HL-60/S4 treated with phorbol 12-myristate 13-acetate at 8.2 ng/mL for 4 days and 3 days (cell line): ENCODE data around the gene G6PC1.
"Not testable (repeated sequence)": the region's sequence is repeated elsewhere in the genome, so short reads cannot be mapped to it uniquely, and the experiment has no call there.

Experiments used
- in situ Hi-C: fragments of 300-500 bp; cut with MboI; formaldehyde crosslinking; loops from 2 replicates; pipeline ENCODE4 v1.15.0; 2022; ENCODE audit warnings: low sequenced_read_pairs

Gene G6PC1

DNA sequence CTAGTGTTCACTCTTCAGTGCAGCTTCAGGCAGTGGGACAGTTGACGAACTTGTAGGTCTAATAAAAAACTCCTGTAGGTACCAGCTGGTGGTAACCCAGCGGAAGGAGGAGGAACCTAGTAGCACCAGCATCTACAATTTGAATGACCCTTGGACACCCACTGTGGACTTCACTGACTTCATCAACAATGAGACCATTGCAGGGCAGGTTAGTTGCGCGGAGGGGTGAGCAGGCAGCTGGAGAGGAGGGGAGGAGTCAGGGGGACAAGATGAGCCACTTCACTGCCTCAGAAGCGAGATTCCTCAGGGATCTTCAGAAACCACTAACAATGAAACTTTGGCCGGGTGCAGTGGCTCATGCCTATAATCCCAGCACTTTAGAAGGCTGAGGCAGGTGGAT is 27.3 kb upstream of the G6PC1 start:
- in situ Hi-C loops: no loop called here

GRCh38 chr17:42873932-42874695 is 26.5 kb upstream of the G6PC1 start:
- in situ Hi-C loops: not testable (repeated sequence)

DNA sequence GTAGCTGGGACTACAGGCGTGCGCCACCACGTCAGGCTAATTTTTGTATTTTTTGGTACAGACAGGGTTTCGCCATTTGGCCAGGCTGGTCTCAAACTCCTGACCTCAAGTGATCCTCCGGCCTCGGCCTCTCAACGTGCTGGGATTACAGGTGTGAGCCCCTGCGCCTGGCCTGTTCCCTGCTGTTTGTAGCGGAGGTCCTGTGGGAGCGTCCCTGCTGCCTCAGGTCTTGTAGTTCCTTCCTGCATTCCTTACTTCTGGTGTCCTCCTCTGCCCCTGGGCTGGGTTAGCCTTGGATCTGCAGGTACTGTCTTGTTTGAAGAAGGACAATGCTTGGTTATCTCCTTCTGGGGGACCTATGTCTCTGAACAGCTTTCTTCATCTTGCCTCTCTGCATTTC is 23.6 kb upstream of the G6PC1 start:
- in situ Hi-C loops: no loop called here

DNA sequence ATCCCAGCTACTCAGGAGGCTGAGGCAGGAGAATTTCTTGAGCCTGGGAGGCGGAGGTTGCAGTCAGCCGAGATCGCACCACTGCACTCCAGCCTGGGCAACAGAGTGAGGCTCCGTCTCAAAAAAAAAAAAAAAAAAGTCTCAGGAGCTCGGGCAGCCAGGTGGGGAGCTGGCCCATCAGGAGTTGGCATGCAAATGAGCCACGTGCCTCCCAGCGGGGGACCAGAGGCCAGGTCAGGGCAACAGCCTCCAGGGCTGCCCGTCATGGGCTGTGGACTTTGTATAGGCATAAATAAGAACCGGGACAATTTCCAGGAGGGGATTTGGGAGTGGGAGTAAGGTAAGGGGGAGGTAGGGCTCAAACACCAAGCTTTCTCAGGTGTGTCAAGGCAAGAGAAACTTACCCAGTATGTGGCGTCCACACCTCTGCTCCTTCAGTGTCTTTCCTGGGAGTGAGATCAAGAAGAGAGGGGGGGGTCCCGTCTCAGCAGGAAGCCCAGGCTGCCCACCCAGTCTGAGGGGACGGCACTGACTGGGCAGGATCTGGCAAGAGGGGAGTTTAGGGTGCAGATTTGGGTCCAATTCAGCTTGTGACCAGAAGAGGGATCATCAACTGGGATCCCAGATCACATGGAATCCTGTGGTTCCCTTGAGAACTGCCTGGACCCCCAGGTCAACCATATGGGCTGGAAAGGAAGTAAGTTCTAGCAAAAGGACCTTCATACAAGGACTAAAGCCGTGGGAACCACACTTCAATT is 22.3 kb upstream of the G6PC1 start:
- in situ Hi-C loops: no loop called here

- in situ Hi-C loops: no loop called here
These were observed 21.5 kb upstream of the G6PC1 start for GRCh38 chr17:42878924-42879595.

- in situ Hi-C loops: no loop called here
These were observed 21.0 kb upstream of the G6PC1 start for GRCh38 chr17:42879596-42879985.

DNA sequence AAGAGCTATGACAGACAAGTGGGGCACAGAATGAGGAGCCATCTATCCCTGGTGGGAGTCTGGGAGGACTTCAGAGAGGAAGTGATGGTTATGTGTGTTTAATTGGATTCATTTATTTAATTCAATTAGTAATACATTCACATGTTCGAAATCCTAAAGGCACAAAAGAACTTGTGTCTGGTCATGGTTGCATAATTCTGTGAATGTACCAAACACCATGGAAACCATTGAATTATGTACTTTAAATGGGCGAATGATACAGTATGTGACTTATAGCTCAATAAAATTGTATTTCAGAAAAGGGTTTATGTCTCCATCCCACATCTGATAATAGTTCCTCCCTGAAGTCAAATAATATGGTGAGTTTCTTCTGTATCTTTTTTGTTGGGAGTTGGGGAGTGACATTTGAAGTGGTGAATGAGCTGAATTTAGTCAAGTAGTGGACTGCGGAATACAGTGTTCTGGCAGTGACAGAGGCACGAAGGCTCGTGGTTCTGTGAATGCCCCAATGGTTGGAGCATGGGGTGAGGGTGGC is 19.8 kb upstream of the G6PC1 start:
- in situ Hi-C loops: no loop called here

- in situ Hi-C loops: not testable (repeated sequence)
These were observed 18.9 kb upstream of the G6PC1 start for GRCh38 chr17:42881706-42882105.

DNA sequence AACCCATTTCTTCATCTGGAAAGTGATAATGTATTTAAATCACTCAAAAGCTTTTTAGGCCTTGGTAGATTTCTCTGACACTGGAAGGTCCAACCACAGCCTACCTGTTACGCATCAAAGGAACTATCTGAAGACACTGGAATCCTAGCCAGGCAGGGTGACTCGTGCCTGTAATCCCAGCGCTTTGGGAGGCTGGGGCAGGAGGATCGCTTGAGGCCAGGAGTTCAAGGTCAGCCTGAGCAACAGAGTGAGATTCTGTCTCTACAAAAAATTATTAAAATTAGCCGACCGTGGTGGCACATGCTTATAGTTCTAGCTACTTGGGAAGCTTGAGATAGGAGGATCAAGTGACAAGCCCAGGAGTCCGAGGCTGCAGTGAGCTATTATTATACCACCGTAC is 18.4 kb upstream of the G6PC1 start:
- in situ Hi-C loops: no loop called here

GRCh38 chr17:42883802-42884558 is 16.6 kb upstream of the G6PC1 start:
- in situ Hi-C loops: no loop called here

DNA sequence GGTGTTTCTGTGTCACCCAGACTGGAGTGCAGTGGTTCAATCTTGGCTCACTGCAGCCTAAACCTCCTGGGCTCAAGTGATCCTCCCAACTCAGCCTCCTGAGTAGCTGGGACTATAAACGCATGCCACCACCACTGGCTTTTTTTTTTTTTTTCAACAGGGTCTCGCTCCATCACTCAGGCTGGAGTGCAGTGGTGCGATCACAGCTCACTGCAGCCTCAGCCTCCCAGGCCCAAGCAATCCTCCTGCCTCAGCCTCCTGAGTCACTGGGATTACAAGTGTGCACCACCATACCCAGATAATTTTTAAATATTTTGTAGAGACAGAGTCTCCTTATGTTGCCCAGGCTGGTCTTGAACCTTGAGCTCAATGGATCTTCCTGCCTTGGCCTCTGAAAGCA is 14.8 kb upstream of the G6PC1 start:
- in situ Hi-C loops: not testable (repeated sequence)

DNA sequence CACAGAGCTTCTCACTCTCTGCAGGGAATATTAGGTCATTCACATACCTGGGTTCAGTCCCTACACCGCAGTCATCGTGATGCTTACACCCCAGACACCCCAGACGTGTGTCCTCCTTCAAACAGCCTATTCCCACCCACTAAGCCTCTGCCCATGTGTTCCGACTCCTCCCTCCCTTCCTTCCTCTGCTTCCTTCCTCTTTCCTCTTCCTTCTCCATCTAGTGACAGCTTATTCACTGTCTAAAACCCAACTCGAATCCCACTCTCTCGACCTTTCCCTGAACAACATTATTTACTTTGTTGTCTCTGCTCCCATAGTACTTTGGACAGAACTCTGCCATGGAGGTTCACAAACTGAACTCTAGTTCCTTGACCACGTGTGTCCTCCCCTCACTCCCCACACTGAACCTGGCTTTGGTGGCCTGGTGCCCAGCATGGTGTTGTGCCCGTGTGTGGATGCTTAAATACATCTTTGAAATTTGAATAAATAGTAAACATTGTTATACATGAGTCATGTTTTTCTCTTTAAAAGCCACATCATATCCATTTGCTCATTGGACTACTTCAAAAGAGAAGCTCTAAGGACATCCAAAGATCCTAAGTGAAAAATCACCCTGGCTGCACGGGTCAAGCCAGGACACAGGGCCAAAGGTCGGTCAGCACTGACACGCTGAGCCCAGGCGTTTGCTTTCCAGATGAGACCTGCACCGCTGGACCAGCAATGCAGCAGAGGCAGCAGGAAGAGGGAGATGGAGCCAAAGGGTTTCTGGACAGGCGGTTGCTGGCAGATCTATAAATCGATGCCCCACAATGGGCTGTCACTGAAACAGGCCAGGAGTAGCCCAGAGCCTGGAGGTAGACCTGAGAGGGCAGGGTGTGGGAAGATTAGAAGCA is 14.1 kb upstream of the G6PC1 start:
- in situ Hi-C loops: no loop called here

DNA sequence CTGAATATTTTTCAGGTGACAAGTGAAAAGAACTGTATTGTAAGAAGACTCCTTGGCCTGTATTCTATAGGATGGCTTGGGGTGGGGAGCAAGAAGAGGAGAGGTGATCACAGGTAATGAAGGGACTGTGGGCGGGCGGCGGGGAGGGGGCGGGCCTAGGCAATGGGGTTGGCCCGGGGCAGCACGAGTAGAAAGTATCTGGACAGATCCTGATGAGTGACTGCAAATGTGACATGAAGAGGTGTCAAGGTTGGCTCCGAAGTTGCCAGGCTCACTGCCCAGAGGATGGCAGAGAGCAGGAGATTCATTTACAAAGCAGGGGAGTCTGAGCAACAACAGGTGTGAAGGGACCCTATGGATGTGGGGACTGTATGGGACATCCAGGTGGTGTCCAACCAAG is 10.8 kb upstream of the G6PC1 start:
- in situ Hi-C loops: no loop called here

- in situ Hi-C loops: no loop called here
These were observed 9.0 kb upstream of the G6PC1 start for GRCh38 chr17:42891539-42892152.

DNA sequence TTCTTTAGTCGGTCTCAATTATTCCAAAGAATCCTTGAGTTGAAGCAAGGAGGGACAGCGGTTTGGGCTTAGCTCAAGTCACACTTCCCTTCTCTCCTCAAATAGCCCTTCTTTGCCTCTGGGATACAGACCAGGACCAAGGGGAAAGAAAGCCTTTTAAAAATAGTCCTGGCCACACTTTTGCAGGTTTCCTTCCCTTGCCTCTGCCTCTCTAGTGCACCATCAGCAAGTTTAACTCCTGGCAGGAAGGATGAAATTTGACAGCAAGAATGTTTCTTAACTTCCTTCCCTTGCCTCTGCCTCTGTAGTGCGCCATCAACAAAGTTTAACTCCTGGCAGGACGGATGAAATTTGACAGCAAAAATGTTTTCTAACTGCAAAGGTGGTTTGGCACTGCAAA is 7.2 kb upstream of the G6PC1 start:
- in situ Hi-C loops: no loop called here

DNA sequence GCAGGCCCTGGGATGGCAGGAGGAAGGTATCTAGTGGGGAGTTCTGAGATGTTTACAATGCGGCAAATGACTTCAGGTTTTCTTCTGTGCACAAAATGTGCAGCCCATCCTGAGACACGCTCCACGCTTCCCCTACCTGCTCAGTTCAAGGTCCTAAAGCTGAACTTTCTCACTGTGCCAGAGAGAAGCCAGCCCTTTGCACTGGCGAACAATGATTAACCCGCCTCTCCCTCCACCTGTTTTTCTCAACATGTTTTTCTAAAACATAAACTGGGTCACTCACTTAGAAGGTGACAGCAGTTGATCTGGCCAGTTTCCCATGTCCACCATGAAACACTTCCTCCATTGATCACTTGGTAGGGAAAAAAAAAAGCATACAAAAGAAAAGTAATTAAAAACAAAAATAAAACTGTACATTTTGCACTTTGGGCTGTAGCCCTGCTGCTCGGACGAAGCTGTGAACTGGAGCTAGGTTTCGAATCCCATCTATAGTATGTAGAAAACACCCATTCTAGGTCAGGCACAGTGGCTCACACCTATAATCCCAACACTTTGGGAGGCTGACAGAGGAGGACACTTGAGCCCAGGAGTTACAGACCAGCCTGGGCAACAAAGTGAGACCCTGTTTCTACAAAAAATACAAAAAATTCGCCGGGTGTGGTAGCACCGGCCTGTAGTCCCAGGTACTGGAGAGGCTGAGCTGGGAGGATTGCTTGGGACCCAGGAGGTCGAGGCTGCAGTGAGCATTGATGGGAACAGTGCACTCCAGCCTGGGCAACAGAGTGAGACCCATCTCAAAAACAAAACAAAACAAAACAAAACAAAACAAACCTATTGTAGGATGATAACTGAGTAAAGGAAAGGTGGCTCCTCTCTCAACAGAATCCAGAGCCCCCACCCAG is 6.1 kb upstream of the G6PC1 start:
- in situ Hi-C loops: no loop called here

GRCh38 chr17:42895185-42895555 is 5.4 kb upstream of the G6PC1 start:
- in situ Hi-C loops: no loop called here

DNA sequence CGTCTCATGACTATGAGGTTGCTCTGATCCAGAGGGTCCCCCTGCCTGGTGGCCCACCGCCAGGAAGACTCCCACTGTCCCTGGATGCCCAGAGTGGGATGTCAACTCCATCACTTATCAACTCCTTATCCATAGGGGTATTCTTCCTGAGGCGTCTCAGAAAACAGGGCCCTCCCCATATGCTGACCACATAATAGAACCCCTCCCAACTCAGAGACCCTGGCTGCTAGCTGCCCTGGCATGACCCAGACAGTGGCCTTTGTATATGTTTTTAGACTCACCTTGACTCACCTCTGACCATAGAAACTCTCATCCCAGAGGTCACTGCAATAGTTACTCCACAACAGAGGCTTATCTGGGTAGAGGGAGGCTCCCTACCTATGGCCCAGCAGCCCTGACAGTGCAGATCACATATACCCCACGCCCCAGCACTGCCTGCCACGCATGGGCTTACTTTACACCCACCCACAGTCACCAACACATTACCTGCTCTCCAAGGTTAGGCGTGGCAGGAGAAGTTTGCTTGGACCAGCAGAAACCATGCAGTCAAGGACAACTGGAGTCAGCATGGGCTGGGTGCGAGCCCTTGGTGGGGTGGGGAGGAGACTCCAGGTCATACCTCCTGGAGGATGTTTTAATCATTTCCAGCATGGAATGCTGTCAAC is 2.3 kb upstream of the G6PC1 start:
- in situ Hi-C loops: no loop called here
